Activated CD8-positive, alpha-beta T cell treated with anti-CD3 and anti-CD28 coated beads for 36 hours (primary cell): Measurements from ENCODE around the gene C19orf12. TPM values are rescaled to one million over a fixed set of nuclear protein-coding genes. Genes with fewer than 3 reads are reported as not detected.
A peak's percentile ranks its signal among the peaks of the same experiment; 100 is the strongest.

Source experiments
- ATAC-seq: fragments of 200-7000 bp; cut with Tn5 transposase; one replicate; pipeline ENCODE4 v1.10.0; 2021; ENCODE audit warnings: mild to moderate bottlenecking, moderate library complexity
- CTCF ChIA-PET: fragments of 350-600 bp; sonication (Branson Sonifier 250); formaldehyde crosslinking; loops from one replicate; lab custom pipeline; 2021; ENCODE audit warnings: antibody characterized with exemption; lab: Charles Lee
- POLR2A ChIA-PET: fragments of 350-600 bp; sonication (Branson Sonifier 250); formaldehyde crosslinking; loops from one replicate; lab custom pipeline; 2021; ENCODE audit warnings: antibody characterized with exemption; lab: Charles Lee
- DNase-seq: peaks from one replicate; pipeline ENCODE4 v3.0.0-alpha.2; 2020
- H3K27ac Mint-ChIP-seq: one replicate; pipeline ENCODE4 v1.8.0; 2021; ENCODE audit warnings: mild to moderate bottlenecking, mixed read lengths
- H3K27me3 Mint-ChIP-seq: one replicate; pipeline ENCODE4 v1.8.0; 2021; ENCODE audit warnings: mixed read lengths
- H3K36me3 Mint-ChIP-seq: one replicate; pipeline ENCODE4 v1.8.0; 2021; ENCODE audit warnings: low read depth, mixed read lengths
- H3K4me1 Mint-ChIP-seq: one replicate; pipeline ENCODE4 v1.8.0; 2021; ENCODE audit warnings: low read depth, mixed read lengths
- H3K4me3 Mint-ChIP-seq: one replicate; pipeline ENCODE4 v1.8.0; 2021; ENCODE audit warnings: mild to moderate bottlenecking, moderate library complexity, mixed read lengths
- H3K9me3 Mint-ChIP-seq: one replicate; pipeline ENCODE4 v1.8.0; 2021; ENCODE audit warnings: mixed read lengths
- CTCF ChIP-seq: fragments of 200-600 bp; IDR thresholded peaks from one replicate; pipeline ENCODE4 v1.8.0; 2022; ENCODE audit warnings: antibody characterized with exemption, mild to moderate bottlenecking
- intact Hi-C: fragments of 100-400 bp; cut with micrococcal nuclease; formaldehyde crosslinking; loops from one replicate; pipeline ENCODE4 v1.10.0; 2022
- total RNA-seq, 2 experiments: library from RNA; stranded (reverse); gene quantifications; one replicate each; pipeline ENCODE4 v1.2.3, GENCODE V29; 2021

C19orf12 gene
- total RNA-seq, 2 experiments from 2014 or later: 33.3 to 36.6 TPM

- no peak overlapping the region for H3K4me3 Mint-ChIP-seq
- ChIA-PET POLR2A (interaction anchor here (3.6 to 8.7 kb wide), 2 partner anchors 8 to 68 kb away, joined by 21 to 59 read pairs; partner anchors contain the start of genes PLEKHF1 and POP4), CTCF (interaction anchor here (1.2 to 5.5 kb wide), 3 partner anchors 32 to 63 kb away, joined by 3 to 49 read pairs (median 9); no protein-coding TSS in a partner anchor)
- no peak overlapping the region for H3K27ac Mint-ChIP-seq
- peaks cover 89% of the 10 kb centered on the region for H3K4me1 Mint-ChIP-seq
- no peak for ATAC-seq
- TF ChIP-seq CTCF: no peak
- intact Hi-C loops: no loop called here
- H3K36me3 Mint-ChIP-seq: peaks cover 57% of the 10 kb centered on the region
- H3K27me3 Mint-ChIP-seq: no peaks in the 10 kb centered on the region
- DNase-seq: no peak
- H3K9me3 Mint-ChIP-seq: no peaks in the 10 kb centered on the region
These were observed 40.5 kb downstream of the C19orf12 start for GRCh38 chr19:29674374-29675119.

GRCh38 chr19:29673451-29674371 is 41.4 kb downstream of the C19orf12 start:
- H3K4me1 Mint-ChIP-seq: peaks cover 92% of the 10 kb centered on the region
- no peaks in the 10 kb centered on the region for H3K9me3 Mint-ChIP-seq
- H3K27ac Mint-ChIP-seq: peak overlapping the region; percentile 90
- peaks cover 62% of the 10 kb centered on the region for H3K36me3 Mint-ChIP-seq
- intact Hi-C loops: no loop called here
- ChIA-PET CTCF (interaction anchor here (0.6 to 5.5 kb wide), 10 partner anchors 12 to 74 kb away, joined by 3 to 49 read pairs (median 21); partner anchors contain the start of genes C19orf12 and POP4), POLR2A (interaction anchor here (1.2 to 3.6 kb wide), 11 partner anchors 8 to 68 kb away, joined by 3 to 30 read pairs (median 12); partner anchors contain the start of genes C19orf12 and POP4)
- H3K27me3 Mint-ChIP-seq: no peaks in the 10 kb centered on the region
- ATAC-seq: no peak
- TF ChIP-seq CTCF: no peak
- H3K4me3 Mint-ChIP-seq: peak overlapping the region; percentile 52
- no peak for DNase-seq

- ChIA-PET POLR2A (interaction anchor here (1.2 to 3.6 kb wide), 12 partner anchors 9 to 67 kb away, joined by 3 to 30 read pairs (median 10); partner anchors contain the start of genes C19orf12 and POP4), CTCF (interaction anchor here (1.0 to 5.5 kb wide), 10 partner anchors 8 to 66 kb away, joined by 3 to 49 read pairs (median 21); partner anchors contain the start of genes C19orf12 and POP4)
- DNase-seq (peak; percentile 95), ATAC-seq (peak; percentile 75)
- no peaks in the 10 kb centered on the region for H3K27me3 Mint-ChIP-seq
- H3K27ac Mint-ChIP-seq: peak overlapping the region; percentile 90
- peak overlapping the region; percentile 52 for H3K4me3 Mint-ChIP-seq
- intact Hi-C loops: no loop called here
- H3K9me3 Mint-ChIP-seq: no peaks in the 10 kb centered on the region
- H3K36me3 Mint-ChIP-seq: peaks cover 67% of the 10 kb centered on the region
- H3K4me1 Mint-ChIP-seq: peaks cover 92% of the 10 kb centered on the region
- TF ChIP-seq CTCF: no peak
These were observed 42.1 kb downstream of the C19orf12 start for GRCh38 chr19:29672933-29673336.

- no peak for ATAC-seq
- no peaks in the 10 kb centered on the region for H3K27me3 Mint-ChIP-seq
- H3K9me3 Mint-ChIP-seq: no peaks in the 10 kb centered on the region
- H3K27ac Mint-ChIP-seq: peak overlapping the region; percentile 90
- ChIA-PET POLR2A (interaction anchor here (1.0 to 3.6 kb wide), 15 partner anchors 7 to 66 kb away, joined by 3 to 30 read pairs (median 7); partner anchors contain the start of genes C19orf12 and POP4), CTCF (interaction anchor here (0.7 to 5.5 kb wide), 15 partner anchors 9 to 68 kb away, joined by 3 to 49 read pairs (median 9); partner anchors contain the start of genes C19orf12 and POP4)
- H3K4me1 Mint-ChIP-seq: peaks cover 92% of the 10 kb centered on the region
- TF ChIP-seq CTCF: no peak
- peaks cover 71% of the 10 kb centered on the region for H3K36me3 Mint-ChIP-seq
- peak; percentile 30 for DNase-seq
- intact Hi-C loops: no loop called here
- peak overlapping the region; percentile 52 for H3K4me3 Mint-ChIP-seq
These were observed 42.6 kb downstream of the C19orf12 start for GRCh38 chr19:29672319-29672932.
